Left ventricle myocardium inferior (tissue), 1 donor: Measurements from ENCODE around the gene MAT1A. TPM values are rescaled to one million over a fixed set of nuclear protein-coding genes. Genes with fewer than 3 reads are reported as not detected.

Source experiments
- DNase-seq: peaks from one replicate; pipeline ENCODE4 v3.0.0-alpha.2; 2020
- H3K27ac ChIP-seq: fragments of 200-600 bp; replicated peaks from 2 replicates; pipeline ENCODE4 v1.8.0; 2021
- H3K27me3 ChIP-seq: fragments of 200-600 bp; 2 replicates; pipeline ENCODE4 v1.8.0; 2021; ENCODE audit warnings: low read depth
- H3K36me3 ChIP-seq: fragments of 200-600 bp; 2 replicates; pipeline ENCODE4 v1.8.0; 2021
- H3K4me1 ChIP-seq: fragments of 200-600 bp; 2 replicates; pipeline ENCODE4 v1.8.0; 2021
- H3K4me3 ChIP-seq: fragments of 200-600 bp; 2 replicates; pipeline ENCODE4 v1.8.0; 2021; ENCODE audit warnings: mild to moderate bottlenecking, moderate library complexity
- H3K9me3 ChIP-seq: fragments of 200-600 bp; replicated peaks from 2 replicates; pipeline ENCODE4 v1.8.0; 2021
- intact Hi-C: fragments of 100-400 bp; cut with micrococcal nuclease; formaldehyde crosslinking; loops from one replicate; pipeline ENCODE4 v1.11.0; 2022
- total RNA-seq: library from RNA; stranded (reverse); fragmentation: NEBNext Ultra II Directional; extraction: Animal tissue kit (Norgen Biotek cat#: 25700); gene quantifications from one replicate; pipeline ENCODE4 v1.2.1, GENCODE V29; 2021
- TF ChIP-seq, protein P1 (sequence below): fragments of 200-600 bp; IDR thresholded peaks from 2 replicates; pipeline ENCODE4 v1.8.0; 2021; ENCODE audit warnings: antibody characterized with exemption, mild to moderate bottlenecking, borderline replicate concordance
- donor health status: DM: no; HTN: yes; CAD: no; lungs with severe emphysema.

Gene MAT1A
- total RNA-seq, 1 donor from 2014 or later: not detected

DNA sequence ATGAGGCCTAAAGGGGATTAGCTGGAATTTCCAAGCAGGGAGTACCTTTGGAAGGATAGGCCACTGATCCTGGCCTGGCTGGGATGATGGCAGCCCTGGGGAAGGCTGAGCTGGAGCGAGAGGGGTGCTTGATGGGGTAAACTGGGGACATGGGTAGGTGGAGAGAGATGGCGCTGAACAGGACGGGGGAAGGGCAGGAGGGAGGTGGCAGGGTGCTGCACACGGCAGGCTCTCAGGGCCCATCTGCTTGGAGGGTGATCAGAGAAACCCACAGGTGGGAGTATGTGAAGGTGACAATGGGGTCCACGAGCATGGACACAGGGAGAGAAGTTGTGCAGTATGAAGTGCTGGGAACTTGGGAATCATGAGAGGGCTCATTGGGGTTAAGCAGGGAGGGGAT lies 10.3 kb downstream of the MAT1A start:
- no peaks in the 10 kb centered on the region for H3K9me3 ChIP-seq
- no peak overlapping the region for H3K4me3 ChIP-seq
- no peak for DNase-seq
- no peaks in the 10 kb centered on the region for H3K36me3 ChIP-seq
- intact Hi-C loops: no loop called here
- TF ChIP-seq, protein P1, sequence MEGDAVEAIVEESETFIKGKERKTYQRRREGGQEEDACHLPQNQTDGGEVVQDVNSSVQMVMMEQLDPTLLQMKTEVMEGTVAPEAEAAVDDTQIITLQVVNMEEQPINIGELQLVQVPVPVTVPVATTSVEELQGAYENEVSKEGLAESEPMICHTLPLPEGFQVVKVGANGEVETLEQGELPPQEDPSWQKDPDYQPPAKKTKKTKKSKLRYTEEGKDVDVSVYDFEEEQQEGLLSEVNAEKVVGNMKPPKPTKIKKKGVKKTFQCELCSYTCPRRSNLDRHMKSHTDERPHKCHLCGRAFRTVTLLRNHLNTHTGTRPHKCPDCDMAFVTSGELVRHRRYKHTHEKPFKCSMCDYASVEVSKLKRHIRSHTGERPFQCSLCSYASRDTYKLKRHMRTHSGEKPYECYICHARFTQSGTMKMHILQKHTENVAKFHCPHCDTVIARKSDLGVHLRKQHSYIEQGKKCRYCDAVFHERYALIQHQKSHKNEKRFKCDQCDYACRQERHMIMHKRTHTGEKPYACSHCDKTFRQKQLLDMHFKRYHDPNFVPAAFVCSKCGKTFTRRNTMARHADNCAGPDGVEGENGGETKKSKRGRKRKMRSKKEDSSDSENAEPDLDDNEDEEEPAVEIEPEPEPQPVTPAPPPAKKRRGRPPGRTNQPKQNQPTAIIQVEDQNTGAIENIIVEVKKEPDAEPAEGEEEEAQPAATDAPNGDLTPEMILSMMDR: no peak
- H3K27me3 ChIP-seq: no peaks in the 10 kb centered on the region
- peaks cover 12% of the 10 kb centered on the region for H3K4me1 ChIP-seq
- H3K27ac ChIP-seq: no peak overlapping the region

GRCh38 chr10:80278480-80278879 lies 11.0 kb downstream of the MAT1A start:
- Histone ChIP-seq H3K4me1 (peaks cover 12% of the 10 kb centered on the region), H3K4me3 (no peak overlapping the region), H3K36me3 (no peaks in the 10 kb centered on the region), H3K9me3 (no peaks in the 10 kb centered on the region), H3K27me3 (no peaks in the 10 kb centered on the region), H3K27ac (no peak overlapping the region)
- TF ChIP-seq, protein P1: no peak
- intact Hi-C loops: no loop called here
- no peak for DNase-seq

DNA sequence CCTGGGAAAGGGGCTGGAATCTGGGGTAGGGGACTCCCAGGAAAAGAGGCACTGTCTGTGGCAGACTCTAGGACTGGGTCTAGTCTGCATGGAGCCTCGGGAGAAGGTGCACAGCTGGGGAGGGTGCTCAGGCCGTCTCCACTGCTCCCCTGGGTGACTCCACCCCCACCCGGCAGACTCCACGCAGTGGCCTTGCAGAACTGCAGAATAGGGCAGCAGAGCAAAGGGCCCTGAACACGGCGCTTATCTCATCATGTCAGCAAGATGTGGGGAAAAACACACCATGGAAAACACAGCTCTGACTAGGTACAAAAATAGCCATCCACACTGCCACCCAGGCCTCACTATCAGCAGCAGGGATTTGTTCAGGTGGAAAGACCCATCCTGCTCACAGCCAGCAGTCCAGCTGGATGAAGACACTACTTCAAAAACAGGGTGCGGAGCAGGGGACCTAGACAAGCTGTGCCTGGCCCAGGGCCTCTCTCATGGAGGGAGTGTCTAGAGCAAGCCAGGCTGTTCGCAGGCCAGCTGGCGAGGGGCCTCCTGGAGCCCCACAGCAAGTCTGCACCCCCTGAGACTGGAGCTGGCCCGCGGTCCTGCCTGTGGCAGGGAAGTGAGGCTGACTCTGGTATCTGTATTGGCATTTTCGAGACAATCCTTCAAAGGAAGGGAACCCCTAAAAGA lies 11.7 kb downstream of the MAT1A start:
- H3K36me3 ChIP-seq: no peaks in the 10 kb centered on the region
- peaks cover 16% of the 10 kb centered on the region for H3K4me1 ChIP-seq
- peak overlapping the region; percentile 38 for H3K27ac ChIP-seq
- H3K27me3 ChIP-seq: no peaks in the 10 kb centered on the region
- H3K9me3 ChIP-seq: no peaks in the 10 kb centered on the region
- no peak overlapping the region for H3K4me3 ChIP-seq
- TF ChIP-seq, protein P1: no peak
- intact Hi-C loops: no loop called here
- no peak for DNase-seq

GRCh38 chr10:80277016-80277415 lies 12.4 kb downstream of the MAT1A start:
- Histone ChIP-seq H3K27ac (no peak overlapping the region), H3K4me3 (no peak overlapping the region), H3K9me3 (no peaks in the 10 kb centered on the region), H3K36me3 (no peaks in the 10 kb centered on the region), H3K4me1 (peaks cover 16% of the 10 kb centered on the region), H3K27me3 (no peaks in the 10 kb centered on the region)
- TF ChIP-seq, protein P1: no peak
- DNase-seq: no peak
- intact Hi-C loops: no loop called here

- DNase-seq: no peak
- peaks cover 16% of the 10 kb centered on the region for H3K4me1 ChIP-seq
- H3K9me3 ChIP-seq: no peaks in the 10 kb centered on the region
- H3K27me3 ChIP-seq: no peaks in the 10 kb centered on the region
- intact Hi-C loops: no loop called here
- no peaks in the 10 kb centered on the region for H3K36me3 ChIP-seq
- H3K27ac ChIP-seq: no peak overlapping the region
- H3K4me3 ChIP-seq: no peak overlapping the region
- TF ChIP-seq, protein P1: no peak
These were observed 13.1 kb downstream of the MAT1A start for GRCh38 chr10:80276335-80276734.
